Thyroid gland (tissue), 4 donors: ENCODE measurements around the gene SPATC1L.

ENCODE experiments used
- POLR2A ChIP-seq, 2 donors: fragments of 450-650 bp; IDR thresholded peaks; one replicate each; pipeline ENCODE4 v1.6.1; 2017; ENCODE audit warnings: antibody characterized with exemption in 2 of 2, mild to moderate bottlenecking in 2 of 2, moderate library complexity in 1 of 2
- TF ChIP-seq, protein P1 (sequence below), 6 experiments: fragments of 200-600 bp in 3 of 6; fragments of 450-650 bp in 3 of 6; sonication (generic) in 3 of 6; IDR thresholded peaks; one replicate each; pipeline ENCODE4 v1.5.1; 2016 to 2019; ENCODE audit warnings: antibody characterized with exemption in 6 of 6, mild to moderate bottlenecking in 2 of 6, inconsistent platforms in 1 of 6, moderate library complexity in 1 of 6

GRCh38 chr21:46223217-46223616 lies 39.0 kb upstream of the SPATC1L start:
- TF ChIP-seq, protein P1, sequence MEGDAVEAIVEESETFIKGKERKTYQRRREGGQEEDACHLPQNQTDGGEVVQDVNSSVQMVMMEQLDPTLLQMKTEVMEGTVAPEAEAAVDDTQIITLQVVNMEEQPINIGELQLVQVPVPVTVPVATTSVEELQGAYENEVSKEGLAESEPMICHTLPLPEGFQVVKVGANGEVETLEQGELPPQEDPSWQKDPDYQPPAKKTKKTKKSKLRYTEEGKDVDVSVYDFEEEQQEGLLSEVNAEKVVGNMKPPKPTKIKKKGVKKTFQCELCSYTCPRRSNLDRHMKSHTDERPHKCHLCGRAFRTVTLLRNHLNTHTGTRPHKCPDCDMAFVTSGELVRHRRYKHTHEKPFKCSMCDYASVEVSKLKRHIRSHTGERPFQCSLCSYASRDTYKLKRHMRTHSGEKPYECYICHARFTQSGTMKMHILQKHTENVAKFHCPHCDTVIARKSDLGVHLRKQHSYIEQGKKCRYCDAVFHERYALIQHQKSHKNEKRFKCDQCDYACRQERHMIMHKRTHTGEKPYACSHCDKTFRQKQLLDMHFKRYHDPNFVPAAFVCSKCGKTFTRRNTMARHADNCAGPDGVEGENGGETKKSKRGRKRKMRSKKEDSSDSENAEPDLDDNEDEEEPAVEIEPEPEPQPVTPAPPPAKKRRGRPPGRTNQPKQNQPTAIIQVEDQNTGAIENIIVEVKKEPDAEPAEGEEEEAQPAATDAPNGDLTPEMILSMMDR (IDR thresholded peaks at IDR 0.05), result no peak
- TF ChIP-seq POLR2A (IDR thresholded peaks at IDR 0.05), result no peak
